Breast epithelium (tissue), 3 donors: ENCODE results near the gene STIL.

Experiments used
- CTCF ChIP-seq, 3 donors: fragments of 450-650 bp; IDR thresholded peaks; one replicate each; pipeline ENCODE4 v1.5.1; 2016 to 2017; ENCODE audit warnings: antibody characterized with exemption in 3 of 3, mild to moderate bottlenecking in 3 of 3, moderate library complexity in 3 of 3
- POLR2AphosphoS5 ChIP-seq, 3 donors: sonication (generic); formaldehyde crosslinking; IDR thresholded peaks; one replicate each; pipeline ENCODE4 v1.6.1; 2017; ENCODE audit warnings: antibody characterized with exemption in 3 of 3

GRCh38 chr1:47328992-47329391 is 15.0 kb upstream of the STIL start:
- no peak for TF ChIP-seq POLR2AphosphoS5 (IDR thresholded peaks at IDR 0.05)
- no peak for TF ChIP-seq CTCF (IDR thresholded peaks at IDR 0.05)
